NCI-H446 treated with DMSO at 0.1 percent for 48 hours (cell line): ENCODE data around the gene LY86.
A peak's percentile ranks its signal among the peaks of the same experiment; 100 is the strongest.

Experiments
- DNase-seq: peaks from one replicate; lab custom pipeline; 2025; lab: John Stamatoyannopoulos, UW

Gene LY86

GRCh38 chr6:6588064-6588923 lies at the start of gene LY86:
LY86 (plus strand) TSS chr6:6588720; CDS start chr6:6588735, 15 bp downstream.
- DNase-seq = no peak

GRCh38 chr6:6539036-6539435 lies 49.5 kb upstream of the LY86 start:
- DNase-seq = no peak

- DNase-seq = no peak
These were observed 46.2 kb upstream of the LY86 start for GRCh38 chr6:6542357-6542756.

- DNase-seq = no peak
These were observed 45.2 kb upstream of the LY86 start for GRCh38 chr6:6543181-6543879.

DNA sequence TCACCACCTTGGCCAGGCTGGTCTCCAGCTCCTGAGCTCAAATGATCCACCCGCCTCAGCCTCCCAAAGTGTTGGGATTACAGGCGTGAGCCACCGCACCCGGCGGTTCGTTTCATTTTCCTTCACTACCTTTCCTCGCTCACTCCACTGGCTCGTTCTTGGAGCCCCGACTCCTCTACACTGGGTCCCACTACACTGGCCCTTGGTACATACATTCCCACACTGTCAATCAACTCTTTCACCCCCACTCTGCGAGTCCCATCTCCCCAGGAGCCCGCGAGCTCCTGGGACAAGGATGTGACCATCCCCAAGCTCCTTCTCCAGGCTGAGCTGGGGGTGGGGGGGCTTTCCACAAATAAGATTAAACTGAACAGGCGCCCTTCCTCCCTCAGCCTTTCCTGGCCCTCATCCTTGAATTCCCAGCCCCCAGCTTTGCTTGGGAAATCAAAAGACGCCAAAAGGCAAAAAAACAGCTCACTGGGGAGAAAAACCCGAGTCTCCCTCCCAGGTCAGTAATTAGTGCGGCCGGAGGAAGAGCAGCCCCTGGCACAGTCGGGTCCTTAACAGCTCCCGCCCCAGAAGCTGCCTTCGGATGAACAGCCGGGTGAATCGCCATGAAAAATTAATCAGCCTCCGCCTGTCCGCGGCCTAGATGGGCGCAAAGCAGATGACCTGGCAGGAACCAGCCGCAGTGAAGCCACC lies 42.8 kb upstream of the LY86 start:
- no peak for DNase-seq

GRCh38 chr6:6546318-6547109 lies 42.0 kb upstream of the LY86 start:
- DNase-seq = no peak

DNA sequence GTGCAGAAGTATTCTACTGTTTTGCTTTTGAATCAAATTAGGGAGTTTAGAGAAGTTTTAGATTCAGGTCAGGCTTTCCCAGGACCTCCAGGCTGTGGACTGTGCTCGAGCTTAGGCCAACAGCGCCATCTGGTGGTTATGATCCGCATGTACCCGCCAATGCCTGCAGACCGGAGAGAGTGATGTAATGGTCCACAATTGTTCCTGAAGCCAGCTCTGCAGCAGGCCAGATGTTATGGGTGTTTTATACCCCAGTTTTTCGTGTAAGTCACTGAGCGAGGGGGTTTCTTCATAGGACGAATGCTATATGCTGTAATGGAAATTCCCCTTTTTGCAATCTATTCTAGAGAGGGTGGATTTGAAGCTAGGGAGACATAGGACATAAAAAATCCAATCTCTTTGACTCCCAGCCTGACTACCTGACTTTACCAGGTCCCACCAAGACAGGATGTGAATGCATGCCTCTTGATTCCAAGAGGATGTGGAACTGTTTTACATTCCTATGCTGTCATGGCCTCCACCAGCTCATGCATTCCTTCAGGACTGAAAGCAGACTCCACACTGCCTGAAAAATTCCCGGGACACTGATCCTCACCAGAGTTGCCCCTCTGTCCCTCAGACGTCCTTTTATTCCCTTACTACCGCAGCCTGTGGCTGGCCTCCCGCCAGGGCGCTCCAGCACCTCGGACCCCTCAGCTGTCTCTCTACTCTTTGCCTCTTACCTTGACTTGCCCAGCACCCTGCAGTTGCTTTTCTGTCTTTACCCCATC lies 41.2 kb upstream of the LY86 start:
- DNase-seq = peak; percentile 27

- peak; percentile 19 for DNase-seq
These were observed 32.3 kb upstream of the LY86 start for GRCh38 chr6:6556161-6556737.

GRCh38 chr6:6556738-6557503 lies 31.6 kb upstream of the LY86 start:
- DNase-seq = peak; percentile 23

DNA sequence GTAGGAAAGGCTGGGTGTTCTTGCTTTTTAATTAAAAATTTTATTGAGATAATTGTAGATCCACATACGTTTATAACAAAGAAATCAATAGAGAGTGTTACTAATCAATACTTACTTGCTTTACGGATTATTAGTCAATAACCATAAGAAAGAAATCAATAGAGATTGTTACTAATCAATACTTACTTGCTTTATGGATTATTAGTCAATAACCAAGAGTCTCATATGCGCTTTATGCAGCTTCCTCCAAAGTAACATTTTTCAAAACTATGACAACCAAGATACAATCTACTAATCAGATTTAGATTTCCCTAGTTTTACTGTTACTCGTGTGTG lies 31.0 kb upstream of the LY86 start:
- no peak for DNase-seq

- DNase-seq = no peak
These were observed 30.6 kb upstream of the LY86 start for GRCh38 chr6:6557886-6558285.

- no peak for DNase-seq
These were observed 28.4 kb upstream of the LY86 start for GRCh38 chr6:6559994-6560570.

GRCh38 chr6:6560909-6561308 lies 27.6 kb upstream of the LY86 start:
- no peak for DNase-seq

GRCh38 chr6:6564154-6564553 lies 24.4 kb upstream of the LY86 start:
- DNase-seq = no peak

DNA sequence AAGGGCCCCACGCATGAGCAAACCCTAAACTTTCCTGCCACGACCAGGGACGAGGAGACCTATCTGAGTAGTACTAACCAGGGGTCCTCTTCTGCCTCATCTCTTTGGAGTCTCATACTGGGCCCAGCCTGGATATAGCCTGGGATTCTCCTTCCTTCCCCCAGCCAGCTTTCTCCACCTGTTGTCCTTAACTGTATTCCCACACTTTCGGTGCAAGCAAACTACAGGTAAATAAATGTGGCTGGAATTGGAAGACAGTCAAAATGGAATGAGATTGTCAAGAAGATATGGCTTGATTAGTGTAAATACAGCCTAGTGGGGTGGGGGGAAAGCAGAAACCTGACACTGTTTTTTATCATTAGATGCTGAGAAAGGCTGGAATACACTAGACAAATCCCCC lies 23.5 kb upstream of the LY86 start:
- no peak for DNase-seq

- DNase-seq = no peak
These were observed 23.0 kb upstream of the LY86 start for GRCh38 chr6:6565488-6565887.

DNA sequence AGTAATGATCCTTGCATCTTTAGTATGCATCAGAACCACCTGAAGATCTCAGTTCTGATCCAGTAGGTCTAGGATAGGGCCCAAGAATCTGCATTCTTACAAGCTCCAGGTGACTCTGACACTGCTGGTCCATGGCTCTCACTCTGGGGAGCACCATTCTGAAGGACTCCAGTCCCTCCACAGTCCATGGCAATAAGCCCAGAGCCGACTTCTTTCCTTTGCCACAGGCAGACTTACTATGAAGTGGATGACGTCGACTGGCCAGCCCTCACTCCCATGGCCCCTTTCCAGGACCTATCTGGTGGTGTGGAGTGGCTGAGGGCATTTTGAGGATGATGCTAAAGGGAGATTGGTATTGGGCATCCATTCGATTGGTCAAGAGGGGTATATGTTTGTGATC lies 21.8 kb upstream of the LY86 start:
- no peak for DNase-seq

- no peak for DNase-seq
These were observed 19.3 kb upstream of the LY86 start for GRCh38 chr6:6569096-6569810.

DNA sequence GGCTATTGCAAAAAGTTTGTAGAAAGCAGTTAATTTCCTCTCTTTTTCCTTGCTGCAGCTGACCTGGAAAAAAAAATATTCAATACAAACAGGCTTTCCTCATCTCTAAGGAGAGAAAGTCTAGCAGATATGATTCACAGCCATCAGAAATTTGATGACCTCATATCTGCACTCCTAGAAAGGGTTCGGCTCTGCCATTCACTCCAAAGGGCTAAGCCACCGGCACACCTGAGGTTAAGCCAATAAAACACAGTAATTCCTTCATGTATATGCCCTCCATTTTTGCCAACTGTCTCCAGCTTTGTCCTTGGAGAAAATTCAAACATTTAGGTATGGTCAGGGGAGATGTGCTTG lies 18.7 kb upstream of the LY86 start:
- DNase-seq = no peak
